RWPE1 (cell line): Measurements from ENCODE around the gene APBA2.

Source experiments
- CTCF ChIA-PET: fragments of 350-600 bp; sonication (Branson Sonifier 250); formaldehyde crosslinking; extraction: SDS; loops from one replicate; lab custom pipeline; 2021; lab: Yijun Ruan, JAX
- POLR2A ChIA-PET: fragments of 400-600 bp; formaldehyde crosslinking; extraction: SDS; loops from one replicate; lab custom pipeline; 2020; ENCODE audit warnings: antibody characterized with exemption; ENCODE audit not compliant: low non-redundant PET; lab: Yijun Ruan, JAX
- DNase-seq: peaks from one replicate; pipeline ENCODE4 v3.0.0; 2012; ENCODE audit warnings: low spot score
- H3K27ac ChIP-seq: fragments of 450-650 bp; 2 replicates; pipeline ENCODE4 v1.5.1; 2017
- TF ChIP-seq, protein P1 (sequence below): fragments of 450-650 bp; conservative IDR thresholded peaks from 2 replicates; pipeline ENCODE4 v1.5.1; 2017; ENCODE audit warnings: low read depth, mild to moderate bottlenecking

The APBA2 gene

DNA sequence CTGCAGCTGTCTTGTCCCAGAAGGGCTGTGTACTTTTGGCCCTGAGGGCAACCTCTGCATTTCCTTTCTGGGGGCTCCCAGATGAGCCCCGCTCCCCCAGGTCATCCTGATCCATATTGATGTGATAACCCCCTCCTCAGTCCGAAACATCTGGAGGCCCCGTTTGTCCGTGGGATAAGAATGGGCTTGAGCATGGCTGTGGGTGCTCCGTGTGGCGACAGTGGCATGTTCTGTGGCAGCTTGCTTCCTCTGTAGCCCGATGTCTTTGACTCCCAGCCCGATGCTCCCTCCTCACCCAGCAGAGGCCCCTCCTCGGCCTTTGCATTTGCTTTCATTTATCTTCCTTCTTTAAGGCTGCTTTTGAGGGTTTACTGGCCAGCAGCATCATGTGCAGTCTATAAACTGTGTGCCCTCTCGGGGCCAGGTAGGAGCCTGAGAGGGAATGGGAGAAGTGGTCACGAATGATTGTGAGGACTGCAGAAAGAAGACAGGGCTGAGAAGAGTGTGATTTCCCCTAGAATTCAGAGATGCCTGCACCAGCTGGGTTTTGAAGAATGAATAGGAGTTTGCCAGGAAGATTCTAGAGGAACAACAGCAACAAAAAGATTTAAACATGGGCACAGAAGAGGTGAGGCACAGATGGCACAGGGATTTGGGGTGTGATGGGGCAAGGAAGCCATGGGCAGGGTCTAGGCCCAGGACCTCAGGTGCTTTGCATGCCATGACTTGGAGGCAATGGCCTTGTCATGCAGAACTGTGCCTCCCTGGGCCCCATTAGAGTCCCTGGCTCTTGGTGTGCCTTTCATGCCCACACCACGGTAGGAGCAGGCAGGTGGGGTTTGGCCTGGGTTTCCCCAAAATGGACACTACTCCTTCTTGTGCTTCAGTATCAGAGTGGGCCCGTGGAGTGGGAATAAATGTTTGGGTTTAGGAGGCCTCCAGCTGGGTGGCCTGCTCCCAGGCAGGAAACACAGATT lies 34.2 kb downstream of the APBA2 start:
- DNase-seq = no peak
- POLR2A ChIA-PET = no interaction called here
- CTCF ChIA-PET = interaction anchor here (0.5 to 1.1 kb wide), 3 partner anchors 55 to 243 kb away, joined by 3 to 10 read pairs (median 3); no protein-coding TSS in a partner anchor

DNA sequence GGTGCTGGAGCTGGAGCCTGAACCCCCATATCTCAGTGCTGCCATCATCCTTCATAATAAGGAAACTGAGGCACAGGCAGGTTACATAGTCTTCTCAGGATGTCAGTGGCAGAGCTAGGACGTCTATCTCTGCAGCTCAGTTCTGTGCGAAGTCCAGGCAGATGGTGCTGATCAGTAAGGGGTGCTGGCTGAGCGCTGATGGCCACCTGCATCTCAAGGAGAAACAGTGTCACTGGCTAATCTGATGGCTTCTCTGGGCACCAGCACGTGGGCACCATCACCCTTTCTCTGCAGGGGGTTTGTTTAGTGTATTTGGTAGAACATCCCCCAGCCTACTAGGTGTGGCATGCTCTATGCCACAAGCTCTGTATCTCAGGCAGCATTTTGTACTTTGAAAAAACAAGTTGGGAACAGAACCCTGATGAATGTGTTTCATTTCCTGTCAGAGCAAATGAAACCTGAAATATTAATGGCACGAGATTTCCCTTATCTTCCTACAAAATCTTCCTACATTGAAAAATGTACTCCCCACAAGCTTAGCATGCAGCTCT lies 35.1 kb downstream of the APBA2 start:
- TF ChIP-seq, protein P1, sequence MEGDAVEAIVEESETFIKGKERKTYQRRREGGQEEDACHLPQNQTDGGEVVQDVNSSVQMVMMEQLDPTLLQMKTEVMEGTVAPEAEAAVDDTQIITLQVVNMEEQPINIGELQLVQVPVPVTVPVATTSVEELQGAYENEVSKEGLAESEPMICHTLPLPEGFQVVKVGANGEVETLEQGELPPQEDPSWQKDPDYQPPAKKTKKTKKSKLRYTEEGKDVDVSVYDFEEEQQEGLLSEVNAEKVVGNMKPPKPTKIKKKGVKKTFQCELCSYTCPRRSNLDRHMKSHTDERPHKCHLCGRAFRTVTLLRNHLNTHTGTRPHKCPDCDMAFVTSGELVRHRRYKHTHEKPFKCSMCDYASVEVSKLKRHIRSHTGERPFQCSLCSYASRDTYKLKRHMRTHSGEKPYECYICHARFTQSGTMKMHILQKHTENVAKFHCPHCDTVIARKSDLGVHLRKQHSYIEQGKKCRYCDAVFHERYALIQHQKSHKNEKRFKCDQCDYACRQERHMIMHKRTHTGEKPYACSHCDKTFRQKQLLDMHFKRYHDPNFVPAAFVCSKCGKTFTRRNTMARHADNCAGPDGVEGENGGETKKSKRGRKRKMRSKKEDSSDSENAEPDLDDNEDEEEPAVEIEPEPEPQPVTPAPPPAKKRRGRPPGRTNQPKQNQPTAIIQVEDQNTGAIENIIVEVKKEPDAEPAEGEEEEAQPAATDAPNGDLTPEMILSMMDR = no peak
- no peak for DNase-seq
- POLR2A ChIA-PET = no interaction called here
- H3K27ac ChIP-seq = no peak overlapping the region
- CTCF ChIA-PET = interaction anchor here (0.7 to 1.1 kb wide), 3 partner anchors 54 to 183 kb away, joined by 3 to 10 read pairs (median 3); no protein-coding TSS in a partner anchor

More for the DNA sequence above, 34.2 kb downstream of the APBA2 start:
- TF ChIP-seq, protein P1 = no peak
- no peak overlapping the region for H3K27ac ChIP-seq

DNA sequence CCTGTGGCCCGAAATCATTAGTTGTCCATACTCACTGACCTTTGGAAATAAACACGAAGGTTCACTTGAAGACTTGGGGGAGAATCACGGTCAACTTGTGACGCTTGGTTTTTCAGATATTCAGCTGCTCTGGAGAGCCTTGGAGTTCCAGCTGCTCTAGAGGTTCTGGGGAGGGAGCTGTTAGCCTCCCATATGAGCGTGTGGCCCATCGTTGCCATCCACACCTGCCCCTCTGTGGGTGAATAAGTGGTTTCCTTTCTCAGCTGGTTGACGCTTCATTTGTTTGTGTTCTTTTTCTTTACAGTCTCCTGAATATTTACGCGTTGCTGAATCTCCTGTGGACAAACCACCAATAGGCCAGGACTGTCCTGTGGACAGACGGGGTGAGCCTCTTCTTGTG lies 35.6 kb downstream of the APBA2 start:
- CTCF ChIA-PET = interaction anchor here (0.7 kb wide), 1 partner anchor 65 kb away, joined by 3 read pairs; no protein-coding TSS in a partner anchor
- TF ChIP-seq, protein P1 = no peak
- POLR2A ChIA-PET = no interaction called here
- H3K27ac ChIP-seq = no peak overlapping the region
- no peak for DNase-seq

DNA sequence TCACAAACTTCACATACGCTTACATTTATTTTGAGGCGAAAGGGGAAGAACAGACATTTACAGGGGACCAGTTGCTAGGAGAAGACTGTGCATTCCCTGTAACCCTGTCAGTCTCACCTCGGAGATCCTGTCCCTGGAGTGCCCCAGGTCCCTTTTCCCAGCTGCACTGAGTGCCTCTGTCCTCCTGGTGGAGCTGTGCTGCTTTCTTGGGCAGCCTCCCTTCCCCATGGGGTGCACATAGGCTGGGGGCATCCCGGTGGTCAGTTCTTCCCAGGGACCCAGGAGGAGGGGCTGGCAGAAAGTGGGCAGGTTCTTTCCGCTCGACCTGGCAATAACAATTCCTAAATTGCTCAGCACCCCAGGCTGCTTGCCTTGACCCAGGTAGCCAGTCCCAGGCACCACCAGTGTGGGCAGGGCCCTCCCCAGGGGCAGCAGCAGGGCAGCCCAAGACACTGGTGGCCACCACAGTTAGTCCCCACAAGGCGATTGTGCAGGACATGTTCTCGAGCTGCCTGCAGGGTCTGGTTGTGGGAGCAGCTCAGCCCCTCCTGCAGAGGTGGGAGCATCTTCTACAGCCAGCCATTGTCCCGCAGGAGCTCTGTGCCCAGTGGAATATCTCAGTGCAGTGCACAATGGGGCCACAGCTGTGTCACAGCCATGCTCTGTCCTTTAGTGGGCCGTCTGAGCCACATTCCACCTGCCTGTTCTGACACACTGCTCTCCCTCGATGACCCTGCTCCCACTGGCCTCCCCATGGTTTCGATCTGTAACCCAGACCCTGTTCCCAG lies 36.3 kb downstream of the APBA2 start:
- DNase-seq = no peak
- TF ChIP-seq, protein P1 = no peak
- CTCF ChIA-PET = no interaction called here
- POLR2A ChIA-PET = no interaction called here
- no peak overlapping the region for H3K27ac ChIP-seq

DNA sequence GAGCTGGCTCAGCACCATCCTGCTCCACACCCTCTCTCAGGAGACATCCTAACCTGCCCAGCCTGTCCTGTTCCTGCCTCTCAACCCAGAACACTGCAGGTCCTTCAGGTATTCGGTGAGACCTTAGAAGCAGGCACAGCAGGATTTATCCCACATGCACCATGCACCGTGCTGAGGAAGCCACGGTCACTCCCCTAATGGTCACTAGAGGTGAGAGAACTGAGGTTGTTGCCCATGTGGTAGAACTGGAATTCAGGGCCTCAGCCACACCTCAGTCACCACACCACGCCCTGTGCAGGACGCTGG lies 36.9 kb downstream of the APBA2 start:
- H3K27ac ChIP-seq = no peak overlapping the region
- ChIA-PET POLR2A (no interaction called here), CTCF (no interaction called here)
- TF ChIP-seq, protein P1 = no peak
- DNase-seq = no peak

DNA sequence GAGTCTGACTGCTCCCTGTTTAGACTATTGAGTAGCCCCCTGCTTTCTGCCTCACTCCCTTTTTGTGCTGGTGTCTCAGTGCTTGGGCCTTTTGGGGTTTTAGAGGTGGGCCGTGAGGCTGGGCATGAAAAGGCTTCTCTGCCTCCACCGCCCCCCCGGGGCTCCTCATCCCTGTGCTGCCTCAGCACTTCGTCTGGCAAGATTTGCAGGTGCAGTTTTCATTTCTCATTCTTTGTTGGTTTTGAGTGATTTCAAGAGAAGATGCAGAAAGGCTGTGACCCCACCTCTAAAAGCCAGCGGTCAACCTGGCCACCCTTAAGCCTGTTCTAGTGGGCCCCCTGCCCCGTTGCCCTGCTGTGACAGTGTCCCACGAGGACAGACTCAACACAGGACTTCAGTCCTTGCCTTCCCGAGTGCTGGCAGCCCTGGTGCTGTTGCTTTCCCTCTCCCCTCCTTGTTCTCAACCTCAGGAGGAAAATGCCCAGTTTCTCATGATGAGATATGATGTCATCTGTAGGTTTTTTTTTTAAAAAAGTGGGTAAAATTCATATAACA lies 38.0 kb downstream of the APBA2 start:
- TF ChIP-seq, protein P1 = no peak
- no peak overlapping the region for H3K27ac ChIP-seq
- DNase-seq = no peak
- CTCF ChIA-PET = no interaction called here
- POLR2A ChIA-PET = no interaction called here
